Stimulated activated CD8-positive, alpha-beta memory T cell treated with anti-CD3 and anti-CD28 coated beads, Interleukin-15, amount 100 ng/mL, for 24 hours (primary cell): ENCODE data around the gene HJV.
A peak's percentile ranks its signal among the peaks of the same experiment; 100 is the strongest.

Source experiments
- DNase-seq: peaks from one replicate; pipeline ENCODE4 v3.0.0-alpha.2; 2020; ENCODE audit warnings: low read depth

HJV gene

DNA sequence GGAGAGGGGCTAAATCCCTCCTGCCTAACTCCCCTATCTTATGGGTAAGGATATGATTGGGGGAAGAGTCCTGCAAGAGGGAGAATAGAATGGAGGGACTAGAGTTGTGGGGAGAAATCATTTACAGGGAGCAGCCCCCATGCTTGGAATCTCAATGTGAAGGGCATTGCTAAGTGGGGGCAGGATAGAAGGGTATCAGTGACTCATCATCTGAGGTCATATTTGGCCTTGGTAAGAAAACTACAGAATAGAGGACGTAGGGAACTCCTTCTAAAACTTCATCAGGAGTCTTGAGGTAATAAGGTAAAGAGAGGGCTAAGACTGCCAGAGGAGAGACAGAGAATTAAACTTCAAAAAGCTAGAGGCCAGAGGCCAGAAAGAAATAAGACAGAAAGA is 487 bp downstream of the HJV start:
- DNase-seq, result no peak

DNA sequence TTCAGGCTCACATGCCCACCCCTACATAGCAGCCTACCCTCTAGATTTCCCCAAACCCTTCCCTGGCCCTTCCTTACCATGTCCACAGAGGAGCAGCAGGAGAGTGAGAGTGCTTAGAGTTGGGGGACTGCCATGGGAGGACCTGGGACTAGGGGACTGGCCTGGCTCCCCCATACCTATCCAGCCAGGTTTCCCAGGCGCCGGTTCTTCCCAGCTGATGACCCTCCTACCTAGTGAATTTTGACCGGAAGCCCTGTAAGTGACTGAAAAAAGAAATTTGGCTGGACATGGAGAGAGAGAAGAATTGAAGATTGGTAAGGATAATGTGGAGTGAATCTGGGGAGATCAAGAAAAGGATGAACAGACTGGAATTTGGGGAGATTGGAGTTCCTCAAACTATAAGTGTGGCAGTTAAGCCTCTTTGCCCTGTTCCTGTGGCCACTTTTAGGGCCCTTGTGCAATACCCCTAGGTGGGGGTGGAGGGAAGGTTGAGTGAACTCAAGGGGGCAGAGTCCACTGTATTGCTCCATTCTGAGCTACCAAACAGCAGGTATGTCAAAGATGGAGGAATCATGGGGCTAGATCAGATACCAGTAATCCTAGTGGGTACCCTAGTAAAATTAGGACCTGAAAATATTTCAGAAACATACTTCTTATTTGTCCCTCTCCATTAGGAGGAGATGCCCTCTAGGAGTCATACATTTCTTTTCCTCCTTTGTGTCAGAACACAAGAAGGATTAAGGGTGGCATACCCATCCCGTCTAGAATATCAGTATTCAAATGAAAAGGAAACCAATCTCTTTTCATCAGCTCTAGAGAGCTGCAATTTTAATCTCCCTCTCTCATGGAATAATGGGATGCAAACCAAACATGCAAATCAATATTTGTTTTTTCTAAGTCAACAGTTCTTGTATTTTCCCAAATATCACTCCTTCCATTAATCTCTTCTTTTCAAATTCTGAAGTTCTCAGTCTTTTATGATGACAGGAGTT is 1.2 kb downstream of the HJV start:
- DNase-seq, result no peak

DNA sequence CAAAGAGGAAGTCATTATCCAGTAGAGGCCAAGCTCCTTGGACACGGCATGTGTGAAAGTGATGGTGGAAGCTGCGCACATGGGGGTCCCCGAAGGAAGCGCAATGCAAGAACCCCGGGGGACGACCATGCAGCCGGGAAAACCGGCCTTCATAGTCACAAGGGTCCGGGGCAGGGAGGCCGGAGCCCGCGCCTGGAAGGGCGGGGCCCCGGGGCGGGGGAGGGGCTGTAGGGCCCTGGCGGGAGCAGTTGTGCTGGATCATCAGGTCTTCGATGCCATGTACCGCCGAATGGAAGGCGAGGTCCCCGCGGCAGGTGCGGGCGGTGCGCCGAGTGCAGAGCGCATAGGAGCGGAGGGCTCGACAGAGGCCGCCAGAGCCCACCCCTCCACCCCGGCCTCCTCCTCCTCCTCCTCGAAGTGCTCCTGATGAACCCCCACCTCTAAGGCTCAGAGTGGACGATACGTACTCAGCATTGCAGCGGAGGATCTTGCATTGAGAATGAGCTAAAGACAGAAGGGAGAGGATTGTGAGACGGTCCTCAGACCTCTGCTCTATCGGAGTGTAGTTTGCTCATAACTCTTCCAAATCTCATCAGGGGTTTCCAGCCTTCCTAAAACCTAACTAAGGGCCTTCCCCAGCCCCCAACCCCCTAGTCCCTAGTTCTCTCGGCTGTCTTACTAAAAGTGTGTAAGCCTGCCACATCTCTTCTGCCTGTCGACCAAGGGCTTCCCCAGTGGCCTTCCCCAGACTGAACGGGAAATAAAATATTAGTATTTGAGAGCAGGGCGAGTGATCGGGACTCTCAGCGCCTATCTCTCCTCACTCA is 2.1 kb downstream of the HJV start:
- no peak for DNase-seq

DNA sequence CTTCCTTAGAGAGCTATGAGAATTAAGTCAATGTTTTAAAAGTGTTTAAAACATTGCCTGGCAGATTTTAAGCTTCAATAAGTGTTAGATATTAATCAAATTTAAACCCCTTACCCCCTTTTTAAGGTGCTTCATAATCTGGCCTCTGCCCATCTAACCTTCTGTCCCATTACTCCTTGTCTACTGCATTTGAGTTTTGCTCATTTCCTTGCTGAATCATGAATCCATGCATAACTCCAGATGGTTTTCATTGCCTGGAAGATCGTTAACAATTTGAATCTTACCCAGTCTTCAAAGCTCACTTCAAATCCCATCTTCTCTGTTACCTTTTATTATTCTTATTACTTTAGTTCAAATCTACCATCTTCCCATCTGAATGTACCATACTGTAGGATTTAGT is 4.6 kb downstream of the HJV start:
- DNase-seq, result no peak

DNA sequence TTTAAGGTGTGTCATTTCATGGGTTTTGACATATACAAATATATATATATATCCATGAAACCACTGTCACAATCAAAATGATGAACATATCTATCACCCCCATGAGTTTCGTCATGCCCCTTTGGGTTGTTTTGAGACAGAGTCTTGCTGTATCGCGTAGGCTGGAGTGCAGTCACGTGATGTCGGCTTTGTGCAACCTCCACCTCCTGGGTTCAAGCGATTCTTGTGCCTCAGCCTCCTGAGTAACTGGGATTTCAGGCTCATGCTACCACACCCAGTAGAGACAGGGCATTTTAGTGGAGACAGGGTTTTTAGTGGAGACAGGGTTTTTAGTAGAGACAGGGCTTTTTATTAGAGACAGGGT is 8.0 kb downstream of the HJV start:
- no peak for DNase-seq

DNA sequence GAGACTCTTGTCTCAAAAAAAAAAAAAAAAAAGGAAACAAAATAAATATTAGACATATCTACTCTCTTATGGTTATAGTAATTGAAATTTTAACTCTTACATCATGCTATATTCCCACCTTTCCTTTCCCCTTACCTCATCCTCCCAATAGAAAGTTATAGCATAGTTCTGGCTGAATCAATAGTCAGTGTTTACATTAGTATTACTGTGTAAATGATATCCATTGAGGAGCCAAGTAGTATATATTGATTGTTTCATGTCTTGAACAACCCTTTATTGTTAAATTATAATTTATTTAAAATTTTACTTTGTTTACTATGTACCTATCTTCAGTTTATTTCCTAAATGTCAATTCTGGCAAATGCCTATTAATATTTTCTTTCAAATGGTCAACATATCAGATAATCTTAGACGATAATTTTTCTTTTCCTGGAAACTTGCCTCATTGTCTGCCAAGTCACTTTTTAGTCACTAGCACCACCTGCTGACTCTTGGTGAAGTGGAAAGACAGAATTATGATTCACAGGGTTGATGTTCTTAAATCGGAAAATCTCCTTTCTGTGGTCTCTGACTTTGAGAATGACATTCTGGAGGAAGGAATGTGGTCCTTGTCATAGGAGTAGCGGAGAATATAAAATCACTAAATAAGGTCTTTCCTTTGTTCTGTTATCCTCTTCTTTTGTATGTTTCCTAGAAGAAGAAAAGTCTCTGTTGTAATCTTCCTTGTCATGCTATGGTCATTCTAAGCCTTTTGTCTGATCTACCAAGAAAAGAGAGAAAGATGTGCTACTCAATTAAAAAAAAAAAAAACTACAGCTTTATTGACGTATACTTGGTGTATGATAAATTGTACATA is 8.6 kb downstream of the HJV start:
- DNase-seq, result no peak

DNA sequence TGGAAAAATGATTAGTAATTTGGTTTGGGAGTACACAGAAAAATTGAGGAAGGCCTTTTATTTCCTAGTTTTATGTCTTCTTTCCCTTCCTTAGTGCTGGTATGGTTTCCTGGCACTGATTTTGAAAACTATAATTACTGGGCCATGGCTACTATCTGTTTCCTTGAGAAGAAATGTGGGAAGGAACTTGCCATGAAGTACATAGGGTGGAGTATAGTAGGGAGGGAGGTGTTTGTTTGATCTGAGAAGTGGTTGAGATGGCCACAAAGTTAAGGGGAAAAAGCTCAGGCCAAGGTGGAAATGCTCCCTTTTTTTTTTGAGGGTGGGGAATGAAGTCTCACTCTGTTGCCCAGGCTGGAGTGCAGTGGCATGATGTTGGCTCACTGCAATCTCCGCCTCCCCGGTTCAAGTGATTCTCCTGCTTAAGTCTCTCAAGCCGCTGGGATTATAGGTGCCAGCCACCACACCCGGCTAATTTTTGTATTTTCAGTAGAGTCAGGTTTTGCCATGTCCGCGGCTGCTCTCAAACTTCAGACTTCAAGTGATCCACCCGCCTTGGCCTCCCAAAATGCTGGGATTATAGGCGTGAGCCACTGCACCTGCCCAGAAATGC is 11.3 kb downstream of the HJV start:
- DNase-seq, result no peak

DNA sequence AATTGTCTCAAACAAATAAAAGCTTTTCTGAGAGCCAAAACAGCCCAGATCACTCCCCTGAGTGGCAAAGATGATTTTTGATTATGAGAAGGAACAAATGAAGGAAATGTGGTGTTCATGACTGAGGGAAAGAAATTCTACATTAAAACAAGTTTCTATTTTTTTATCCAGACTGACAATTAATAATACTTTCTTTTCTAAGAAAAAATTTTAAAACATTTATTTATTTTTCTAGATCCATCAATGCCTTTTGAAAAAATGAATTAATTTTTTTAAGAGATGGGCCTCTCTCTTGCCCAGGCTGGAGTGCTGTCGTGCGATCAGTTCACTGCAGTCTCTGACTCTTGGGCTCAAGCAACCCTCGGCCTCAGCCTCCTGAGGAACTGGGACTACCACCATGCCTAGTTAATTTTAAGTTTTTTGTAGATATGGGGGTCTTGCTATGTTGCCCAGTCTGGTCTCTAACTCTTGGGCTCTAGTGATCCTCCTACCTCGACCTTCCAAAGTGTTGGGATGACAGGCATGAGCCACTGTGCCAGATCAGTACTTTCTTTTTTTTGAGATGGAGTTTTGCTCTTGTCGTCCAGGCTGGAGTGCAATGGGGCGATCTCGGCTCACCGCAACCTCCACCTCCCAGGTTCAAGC is 13.9 kb downstream of the HJV start:
- no peak for DNase-seq

DNA sequence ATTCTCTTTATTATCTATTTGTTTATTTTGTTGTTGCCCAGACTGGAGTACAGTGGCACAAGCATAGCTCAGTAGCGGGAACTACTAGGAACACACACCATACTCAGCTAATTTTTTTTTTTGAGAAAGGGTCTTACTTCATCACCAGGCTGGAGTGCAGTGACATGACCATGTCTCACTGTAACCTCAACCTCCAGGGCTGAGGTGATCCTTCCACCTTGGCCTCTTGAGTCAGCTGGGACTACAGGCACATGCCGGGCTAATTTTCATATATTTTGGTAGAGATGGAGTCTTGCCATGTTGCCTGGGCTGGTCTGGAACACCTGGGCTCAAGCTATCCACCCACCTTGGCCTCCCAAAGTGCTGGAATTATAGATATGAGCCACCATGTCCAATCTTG is 19.8 kb downstream of the HJV start:
- no peak for DNase-seq

DNA sequence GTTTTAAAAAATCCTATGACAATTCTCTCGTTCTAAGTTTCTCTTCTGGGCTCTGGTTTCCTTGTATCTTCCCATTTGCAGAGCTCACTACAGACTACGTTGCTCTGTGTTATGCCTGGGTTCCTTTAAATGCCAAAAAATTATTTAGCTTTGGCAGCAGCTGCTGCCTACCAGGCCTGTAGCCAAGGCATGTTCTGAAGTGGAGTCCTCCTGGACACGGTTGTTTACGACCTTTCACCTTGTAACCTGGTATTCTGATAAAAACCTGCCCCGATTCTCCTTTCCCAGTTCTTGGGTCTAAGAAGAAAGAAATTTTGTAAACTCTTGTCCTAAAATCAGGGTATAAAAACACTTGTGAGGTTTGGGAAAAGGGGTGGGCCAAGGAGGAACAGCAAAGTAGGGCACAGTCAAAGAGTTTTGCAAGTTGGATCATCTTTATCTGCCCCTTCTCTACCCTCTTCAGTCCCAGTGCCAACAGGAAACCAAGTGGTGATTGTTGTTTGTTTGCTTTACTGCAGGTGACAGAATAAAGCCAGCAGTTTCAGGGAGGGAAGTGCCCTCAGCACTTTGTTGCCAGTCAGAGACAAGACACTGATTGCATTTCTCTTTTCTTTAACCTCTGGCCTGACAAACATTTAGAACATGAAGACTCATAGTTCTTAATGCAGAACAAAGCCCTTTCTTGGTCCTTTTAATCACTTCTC is 22.1 kb downstream of the HJV start:
- no peak for DNase-seq

DNA sequence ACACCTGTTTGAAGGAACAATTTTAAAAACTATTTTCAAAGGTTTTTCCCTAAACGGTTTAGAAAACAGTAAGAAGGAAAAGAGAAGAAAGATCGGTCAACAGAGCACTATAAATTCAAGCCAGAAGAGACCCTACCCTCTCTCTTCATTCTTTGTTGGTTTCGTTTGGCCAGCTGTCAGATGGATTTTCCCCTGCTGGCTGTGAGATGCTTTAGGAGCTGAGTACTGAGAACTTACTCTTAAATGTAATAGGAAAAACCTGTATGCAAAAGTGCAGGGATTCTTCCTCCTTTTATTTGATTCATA is 23.9 kb downstream of the HJV start:
- no peak for DNase-seq

DNA sequence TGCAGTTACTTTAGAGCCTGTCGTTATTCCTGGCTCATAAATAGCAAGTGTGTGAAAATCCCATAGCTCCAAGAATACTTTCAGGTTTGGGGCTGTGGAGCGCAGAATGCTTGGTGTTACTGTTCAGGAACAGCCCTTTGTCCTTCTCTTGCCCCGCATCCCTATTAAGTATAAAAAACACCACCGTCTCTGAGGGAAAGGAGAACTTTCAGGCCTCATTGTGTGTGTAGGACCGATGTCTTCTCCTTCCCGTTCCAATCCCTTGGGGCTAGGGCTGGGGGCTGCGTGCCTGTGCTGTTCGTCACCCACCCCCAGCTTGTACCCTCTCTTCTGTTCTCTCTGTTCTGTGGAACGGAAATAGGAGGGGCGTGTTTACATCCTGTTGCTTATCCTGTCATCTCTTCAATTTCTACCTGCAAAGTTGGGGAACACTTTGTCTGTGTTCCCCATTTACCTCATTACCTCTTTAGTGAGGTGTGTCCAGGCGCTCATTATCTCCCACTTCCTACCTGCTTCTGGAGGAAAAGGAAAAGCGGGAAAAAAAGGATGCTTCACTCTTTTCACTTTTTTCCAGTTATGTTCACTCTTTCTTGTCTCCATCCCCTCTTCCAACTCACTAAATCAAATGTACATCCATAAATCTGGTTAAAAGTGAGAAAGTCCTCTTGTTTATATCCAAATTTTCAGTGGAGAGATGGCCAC is 24.4 kb downstream of the HJV start:
- no peak for DNase-seq

DNA sequence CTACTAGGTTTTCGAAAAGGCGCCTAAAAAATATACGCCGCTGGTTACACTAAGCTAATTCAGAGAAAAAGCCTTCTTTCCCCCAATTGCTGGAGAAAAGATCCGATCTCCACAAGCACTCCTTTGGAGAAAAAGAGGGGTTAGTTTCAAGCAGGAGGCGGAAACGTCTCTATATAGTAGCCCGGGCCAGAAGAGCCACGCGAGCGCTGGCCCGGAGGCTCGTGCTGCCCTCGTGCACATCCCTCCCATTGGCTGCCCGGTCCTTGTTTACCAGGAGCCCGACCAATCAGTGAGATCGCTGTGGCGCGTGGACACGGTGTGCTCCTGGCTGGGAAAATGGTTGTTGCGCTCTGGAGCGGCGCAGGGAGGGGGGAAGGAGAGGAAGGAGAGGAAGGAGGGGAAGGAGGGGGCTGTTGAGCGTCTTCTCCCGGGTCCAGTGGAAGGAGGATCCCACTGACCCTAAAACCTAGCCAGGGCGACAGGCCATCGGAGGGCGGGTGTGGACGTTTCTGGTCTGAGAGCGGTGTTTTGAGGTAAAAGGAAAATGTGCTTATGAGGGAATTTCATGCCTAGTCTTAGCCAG is 25.0 kb downstream of the HJV start, which contains the start of gene TXNIP:
Gene TXNIP (minus strand): TSS at position 147 of the 583 bp plus-strand sequence. CDS start 313 bp downstream, outside the sequence.
- peak; percentile 86 for DNase-seq

DNA sequence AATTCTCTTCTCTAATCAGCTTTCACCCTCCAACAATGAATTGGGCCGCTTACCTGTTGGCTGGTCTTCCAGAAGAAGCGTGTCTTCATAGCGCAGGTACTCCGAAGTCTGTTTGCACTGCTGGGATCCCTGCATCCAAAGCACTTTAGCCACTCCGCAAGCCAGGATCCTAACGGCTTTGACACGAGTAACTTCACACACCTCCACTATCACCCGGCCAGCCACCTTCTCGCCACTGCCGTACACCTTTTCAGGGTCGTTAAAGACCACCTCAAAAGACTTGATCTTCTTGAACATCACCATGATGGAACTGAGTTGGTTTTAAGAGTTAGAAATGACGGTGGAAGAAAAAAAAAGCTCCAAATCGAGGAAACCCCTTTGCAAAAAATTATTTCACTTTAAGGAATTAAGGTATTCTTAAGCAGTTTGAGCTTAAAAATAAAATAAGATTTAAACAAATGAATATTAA is 25.5 kb downstream of the HJV start:
- DNase-seq, result no peak

DNA sequence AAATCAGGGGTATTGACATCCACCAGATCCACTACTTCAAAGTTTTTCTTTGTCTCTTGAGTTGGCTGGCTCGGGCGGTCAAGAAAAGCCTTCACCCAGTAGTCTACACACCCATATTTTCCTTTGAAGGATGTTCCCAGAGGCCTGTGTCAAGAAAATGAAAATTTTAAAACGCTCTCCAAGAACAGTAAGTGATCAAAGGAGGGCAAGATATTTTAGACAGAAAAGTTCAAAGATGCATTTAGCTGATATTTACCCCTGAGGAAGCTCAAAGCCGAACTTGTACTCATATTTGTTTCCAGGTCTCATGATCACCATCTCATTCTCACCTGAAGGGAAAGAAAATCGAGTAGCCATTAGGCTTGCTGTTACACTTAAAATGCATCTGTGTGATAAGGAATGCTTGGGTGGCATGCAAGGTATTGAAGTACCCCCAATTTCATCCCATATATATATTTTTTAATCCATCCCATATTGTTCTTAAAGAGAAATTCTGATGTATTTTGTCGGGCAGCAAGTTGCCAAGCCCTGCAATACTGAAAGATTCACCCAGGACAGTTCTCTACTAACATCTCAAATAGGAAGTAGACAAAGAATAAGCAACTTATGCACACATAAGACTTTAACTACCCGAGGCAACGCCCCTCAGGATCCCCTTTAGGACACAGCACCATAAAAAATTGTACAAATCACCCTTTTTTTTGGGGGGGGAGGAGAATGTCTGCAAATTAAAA is 26.2 kb downstream of the HJV start:
- no peak for DNase-seq

DNA sequence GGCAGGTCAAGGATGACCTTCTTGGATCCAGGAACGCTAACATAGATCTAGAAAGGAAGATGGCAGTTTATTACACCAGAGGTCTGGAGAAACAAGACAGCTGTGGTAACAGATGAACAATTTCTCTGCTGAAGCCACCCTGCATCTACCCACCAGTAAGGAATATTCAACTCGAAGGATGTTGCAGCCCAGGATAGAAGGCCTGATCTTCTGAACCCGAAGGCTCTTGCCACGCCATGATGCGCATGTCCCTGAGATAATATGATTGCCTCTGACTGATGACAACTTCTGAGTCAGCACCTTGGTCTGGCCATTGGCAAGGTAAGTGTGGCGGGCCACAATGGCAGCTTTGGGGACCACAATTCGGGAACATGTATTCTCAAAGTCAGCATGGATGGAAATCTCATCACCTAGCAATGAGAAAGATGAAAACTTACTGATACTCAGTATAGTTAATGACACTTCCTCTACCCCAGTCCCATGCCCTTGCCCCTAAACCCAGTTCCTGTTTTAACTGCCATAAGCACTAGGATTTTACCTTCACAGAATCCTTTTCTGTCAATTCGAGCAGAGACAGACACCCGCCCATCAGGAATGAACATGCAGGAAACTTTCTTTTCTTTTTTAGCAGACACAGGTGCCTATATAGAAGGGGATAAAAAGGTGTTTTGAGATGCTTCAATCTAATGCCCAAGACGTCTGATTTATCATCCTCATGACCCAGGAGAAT is 27.0 kb downstream of the HJV start:
- DNase-seq, result no peak

DNA sequence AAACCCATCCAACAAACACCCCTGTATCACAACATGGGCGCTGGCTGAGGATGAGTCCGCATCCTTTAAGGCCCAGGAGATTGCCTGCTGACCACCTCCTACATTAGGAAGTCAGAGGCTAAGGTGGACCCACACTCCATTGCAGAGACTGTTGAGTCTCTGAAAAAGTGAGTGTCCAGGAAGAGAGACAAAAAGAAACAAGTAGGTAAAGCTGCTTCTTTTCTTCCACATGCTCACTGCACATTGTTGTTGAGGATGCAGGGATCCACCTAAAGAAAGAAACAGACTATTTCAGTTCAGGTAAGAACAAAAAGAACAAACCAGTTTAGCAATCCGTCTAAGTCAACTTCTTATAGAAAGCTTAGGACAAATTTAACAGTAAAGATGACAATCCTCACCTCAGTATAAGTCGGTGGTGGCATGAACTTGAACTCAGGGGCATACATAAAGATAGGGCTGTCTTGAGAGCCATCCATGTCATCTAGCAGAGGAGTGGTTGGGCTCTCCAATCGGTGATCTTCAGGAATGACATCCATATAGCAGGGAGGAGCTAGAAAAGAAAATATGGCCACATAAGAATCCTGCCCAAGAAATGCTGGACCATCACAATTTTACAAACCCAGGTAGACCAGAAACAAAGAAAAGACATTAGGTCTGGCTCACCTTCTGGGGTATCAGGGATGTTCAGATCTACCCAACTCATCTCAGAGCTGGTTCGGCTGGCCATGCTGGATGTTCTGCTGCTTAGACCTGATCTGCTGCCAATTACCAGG is 27.7 kb downstream of the HJV start:
- DNase-seq, result no peak
